NCI-H1092 treated with DMSO at 0.1 percent for 48 hours (cell line): ENCODE data around the gene TNS4.

Experiments
- DNase-seq: peaks from one replicate; lab custom pipeline; 2025; lab: John Stamatoyannopoulos, UW

TNS4 gene

GRCh38 chr17:40456396-40456951, 44.9 kb downstream of the TNS4 start:
- DNase-seq: no peak

DNA sequence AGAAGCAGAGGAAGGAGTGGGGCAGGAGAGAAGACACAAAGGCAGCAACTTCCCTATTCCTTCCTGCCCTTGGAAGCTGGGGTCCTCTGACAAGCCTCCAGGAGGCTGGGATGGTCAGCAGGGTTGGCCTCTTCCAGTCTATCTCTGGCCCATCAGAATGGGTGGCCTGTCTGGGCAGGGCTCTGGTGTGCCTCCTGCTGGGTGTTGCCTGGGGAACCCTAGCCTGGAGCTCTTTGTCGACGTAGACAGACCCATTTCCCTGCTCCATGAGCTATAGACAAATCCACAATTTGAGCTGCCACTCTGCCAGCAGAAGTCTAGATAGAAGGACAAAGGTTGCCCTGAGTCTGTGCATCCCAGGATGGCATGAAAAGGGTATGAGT, 46.8 kb downstream of the TNS4 start:
- DNase-seq: no peak

- no peak for DNase-seq
These were observed 47.4 kb downstream of the TNS4 start for GRCh38 chr17:40453881-40454612.

DNA sequence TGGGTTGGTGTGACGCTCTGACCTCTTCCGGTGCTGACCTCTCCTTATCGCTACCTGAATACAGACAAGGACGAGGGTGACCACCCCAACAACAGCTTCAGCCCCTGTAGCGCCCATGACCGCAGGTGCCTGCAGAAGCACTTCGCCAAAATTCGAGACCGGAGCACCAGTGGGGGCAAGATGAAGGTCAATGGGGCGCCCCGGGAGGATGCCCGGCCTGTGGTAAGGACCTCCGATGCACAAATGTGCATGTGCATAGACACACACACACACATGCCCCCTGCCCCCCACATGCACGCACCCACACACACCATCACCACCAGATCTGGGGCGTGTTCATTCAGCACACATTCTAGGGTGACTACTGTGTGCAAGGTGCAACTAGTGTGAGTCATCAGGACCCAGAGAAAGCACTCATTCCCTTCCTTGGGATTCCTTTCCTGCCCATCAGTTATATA, 48.5 kb downstream of the TNS4 start:
- no peak for DNase-seq

DNA sequence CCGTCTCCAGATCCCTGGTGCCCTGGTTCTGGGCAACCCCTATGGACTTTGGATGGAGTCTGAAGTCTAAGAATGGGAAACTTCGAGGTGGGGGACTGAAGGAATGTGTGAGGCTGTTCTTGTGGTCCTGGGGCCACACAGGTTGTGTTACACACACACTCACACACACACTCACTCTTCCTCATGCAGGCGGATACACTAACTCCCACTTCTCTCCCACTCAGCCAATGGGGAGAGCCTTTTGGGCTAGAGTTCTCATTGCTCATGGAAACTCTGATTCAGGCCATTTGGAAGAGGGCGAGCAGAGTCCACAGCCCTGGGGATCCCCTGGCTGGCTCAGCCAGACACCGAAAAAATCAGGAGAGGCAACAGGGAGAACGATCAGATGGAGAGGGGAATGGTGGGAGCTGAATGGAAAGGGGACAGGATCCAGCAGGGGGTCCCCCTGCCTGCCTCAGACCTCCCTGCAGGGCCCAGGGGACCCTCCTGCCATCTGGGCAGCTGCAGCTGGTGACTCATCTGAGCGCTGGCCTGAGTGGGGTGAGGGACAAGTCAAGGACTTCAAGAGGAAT, 49.1 kb downstream of the TNS4 start:
- DNase-seq: no peak

DNA sequence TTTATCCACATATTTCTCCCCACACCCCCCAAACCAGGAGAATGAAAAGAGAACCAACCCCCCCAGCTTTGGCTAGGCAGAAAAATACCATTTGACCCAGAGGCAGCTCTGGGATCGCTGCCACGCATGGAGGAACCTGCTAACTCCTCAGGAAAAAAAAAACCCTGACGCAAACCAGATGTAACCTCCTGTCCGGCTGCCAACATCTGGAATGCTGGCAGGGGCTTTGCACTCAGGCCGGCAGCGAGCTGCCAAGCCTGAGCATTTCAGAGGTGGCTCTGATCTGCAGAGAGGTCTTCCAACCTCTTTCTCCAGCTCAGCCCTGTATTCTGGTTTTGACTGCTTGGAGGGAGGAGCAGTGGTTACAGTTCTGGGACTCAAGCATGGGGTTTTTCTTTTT, 50.0 kb downstream of the TNS4 start:
- DNase-seq: no peak

- peak; percentile 2 for DNase-seq
These were observed 51.2 kb downstream of the TNS4 start for GRCh38 chr17:40450175-40450574.

DNA sequence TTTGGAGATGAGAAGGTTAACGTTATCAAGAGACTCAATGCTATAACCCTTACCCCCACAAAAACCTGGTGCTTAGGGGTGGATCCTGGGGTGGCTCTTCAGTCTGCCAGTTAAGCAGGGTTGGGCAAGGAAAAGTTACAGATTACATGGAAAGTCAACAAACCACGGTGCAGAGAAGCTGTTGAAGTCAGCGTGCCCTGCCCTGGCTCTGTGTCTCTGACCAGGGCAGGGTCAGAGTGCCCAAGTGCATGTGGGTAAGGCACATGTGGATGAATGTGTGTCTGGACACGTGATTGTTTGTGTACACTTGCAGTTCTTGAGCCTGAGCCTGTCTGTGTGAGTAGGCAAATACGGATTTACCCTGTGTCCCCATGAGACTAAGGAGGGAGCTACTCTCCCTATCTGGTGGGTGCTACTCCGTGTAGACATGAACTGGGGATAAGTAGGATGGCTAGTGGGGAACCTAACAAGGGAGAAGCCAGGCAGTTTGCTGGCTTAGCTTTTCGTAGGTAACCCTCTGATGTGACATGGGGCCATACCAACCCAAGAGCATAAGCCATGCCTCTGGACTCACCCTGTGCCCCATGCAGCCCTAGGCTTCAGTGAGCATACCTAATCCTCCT, 52.7 kb downstream of the TNS4 start:
- DNase-seq: no peak

GRCh38 chr17:40448213-40448638, 53.2 kb downstream of the TNS4 start:
- no peak for DNase-seq

- DNase-seq: no peak
These were observed 53.6 kb downstream of the TNS4 start for GRCh38 chr17:40447806-40448205.

GRCh38 chr17:40447148-40447644, 54.2 kb downstream of the TNS4 start:
- DNase-seq: no peak

GRCh38 chr17:40445751-40446468, 55.5 kb downstream of the TNS4 start:
- DNase-seq: no peak

DNA sequence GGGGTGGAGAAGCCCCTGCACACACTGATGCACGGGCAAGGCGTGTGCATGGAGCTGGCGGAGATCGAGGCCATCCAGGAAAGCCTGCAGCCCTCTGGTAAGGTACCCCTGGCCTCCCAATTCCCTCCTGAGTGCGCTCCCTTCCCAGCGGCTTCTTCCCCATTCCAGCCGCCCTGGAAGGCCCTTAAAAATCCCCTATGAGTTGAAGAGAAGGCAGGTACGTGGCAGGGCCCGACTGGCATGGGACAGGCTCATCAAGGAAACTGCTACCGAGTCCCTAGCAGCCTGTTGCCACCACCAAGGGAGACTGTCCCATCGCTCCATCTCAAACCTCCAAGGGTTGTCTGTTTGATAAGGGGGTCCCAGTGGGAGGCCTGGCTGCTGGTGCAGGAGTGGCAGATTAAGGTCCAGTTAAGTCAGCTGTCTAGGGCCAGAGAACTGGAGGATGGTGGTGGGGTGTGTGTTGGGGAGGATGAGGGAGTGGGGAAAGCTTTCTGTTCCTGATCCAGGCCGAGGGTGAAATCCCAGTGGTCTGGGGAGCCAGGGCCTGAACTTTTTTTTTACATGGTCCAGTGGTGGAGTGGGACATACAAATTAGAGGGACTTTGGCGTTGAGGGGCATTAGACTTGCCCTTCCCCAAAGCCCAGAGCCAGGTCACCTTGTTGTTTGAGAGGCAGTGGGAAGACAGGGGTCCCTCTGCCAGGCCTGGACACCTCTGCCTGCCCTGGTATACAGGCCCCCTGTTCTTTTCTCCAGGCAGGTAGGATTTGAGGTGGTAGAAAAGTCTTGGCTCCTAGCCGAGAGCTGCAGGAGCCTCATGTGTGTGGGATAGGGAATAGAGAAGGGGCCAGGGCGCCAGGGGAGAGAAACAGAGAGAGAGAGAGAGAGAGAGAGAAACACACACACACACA, 57.2 kb downstream of the TNS4 start:
- no peak for DNase-seq

GRCh38 chr17:40443196-40443987, 58.0 kb downstream of the TNS4 start, which contains the start of gene IGFBP4:
TSS of gene IGFBP4 (plus strand) at chr17:40443450. CDS start at chr17:40443736, 286 bp downstream.
- peak; percentile 51 for DNase-seq

GRCh38 chr17:40442392-40443195, 58.8 kb downstream of the TNS4 start:
- no peak for DNase-seq

- no peak for DNase-seq
These were observed 61.3 kb downstream of the TNS4 start for GRCh38 chr17:40440166-40440565.

DNA sequence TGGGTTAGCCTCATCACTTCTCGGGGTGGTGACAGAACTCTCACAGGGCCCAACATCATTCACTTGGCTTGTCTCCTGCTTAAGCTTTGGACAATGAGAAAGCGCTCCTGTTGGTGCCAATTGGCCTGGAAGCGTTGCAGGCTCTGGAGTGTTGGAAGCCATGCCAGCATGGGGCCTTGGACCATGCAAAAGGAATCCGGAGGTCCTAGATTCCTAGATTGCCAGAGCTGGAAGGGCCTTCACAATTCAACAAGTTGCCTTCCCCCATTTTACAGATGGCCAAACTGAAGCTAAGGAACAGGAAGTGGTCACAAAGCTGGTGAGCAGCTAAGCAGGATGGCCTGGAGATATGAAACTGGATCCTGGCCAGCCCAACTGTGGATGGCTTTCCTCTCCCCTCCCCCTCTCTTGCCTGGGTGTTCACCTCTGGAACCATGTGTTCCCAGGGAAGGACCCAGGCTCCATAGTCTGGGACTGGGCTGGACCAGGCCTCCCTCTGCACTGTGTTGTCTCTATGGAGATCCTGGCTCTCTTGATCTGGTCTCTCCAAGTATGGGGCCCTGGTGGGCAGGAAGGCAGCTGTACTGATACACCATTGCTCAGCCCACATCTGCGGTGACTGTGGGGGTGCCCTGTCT, 64.2 kb downstream of the TNS4 start:
- DNase-seq: no peak

DNA sequence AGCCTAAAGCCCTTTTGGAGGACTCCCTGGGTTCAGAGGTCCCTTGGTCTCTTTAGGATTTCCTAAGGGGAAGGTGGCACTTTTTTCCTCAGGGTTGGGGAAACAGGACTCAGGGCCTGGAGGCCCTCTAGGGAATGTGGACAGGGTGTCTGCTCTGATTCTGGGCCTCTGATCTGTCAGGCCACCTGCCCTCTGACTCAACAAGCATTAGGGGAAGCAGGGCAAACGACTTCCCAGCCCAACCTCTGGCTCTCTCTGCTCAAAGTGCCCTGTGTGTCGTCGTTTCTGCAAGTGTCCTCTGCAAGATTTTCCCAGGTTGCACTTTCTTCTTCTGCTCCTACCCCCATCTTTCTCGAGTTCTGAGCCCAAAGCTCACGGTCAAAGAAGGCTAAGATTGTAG, 64.8 kb downstream of the TNS4 start:
- DNase-seq: no peak
